ENCODE measurements around the gene SZT2.

GRCh38 chr1:43345120-43345519 is 44.6 kb upstream of the SZT2 start:
- TF ChIP-seq REST (IDR thresholded peaks at IDR 0.05; ENCODE audit: insufficient read depth in 1 of 2, low read depth in 2 of 2, low read length in 2 of 2) (no peak), POLR2AphosphoS5 (IDR thresholded peaks at IDR 0.05; ENCODE audit: low read depth, low read length) (no peak)
